ENCODE results near the gene LONP2. TPM values are rescaled to one million over a fixed set of nuclear protein-coding genes. Genes with fewer than 3 reads are reported as not detected.

Gene LONP2
- total RNA-seq, 2 donors from 2014 or later: 55.1 to 67.0 TPM

GRCh38 chr16:48378836-48379235 lies 134.7 kb downstream of the LONP2 start:
- DNase-seq (ENCODE audit: low spot score) (no peak), ATAC-seq (ENCODE audit: insufficient number of reproducible peaks, low FRiP score, low read depth) (no peak)
- Histone ChIP-seq H3K4me1 (ENCODE audit: control insufficient read depth in 1 of 2, low read depth in 2 of 2) (peaks cover 53 to 85% of the 10 kb centered on the region in 2 donors), H3K4me3 (no peak overlapping the region), H3K9me3 (no peaks in the 10 kb centered on the region), H3K27ac (no peak overlapping the region), H3K27me3 (replicated peaks; ENCODE audit: insufficient read depth) (no peaks in the 10 kb centered on the region), H3K36me3 (no peaks in the 10 kb centered on the region)
- TF ChIP-seq CTCF (IDR thresholded peaks at IDR 0.05): no peak

GRCh38 chr16:48381201-48381600 lies 137.1 kb downstream of the LONP2 start:
- Histone ChIP-seq H3K9me3 (no peaks in the 10 kb centered on the region), H3K4me1 (ENCODE audit: control insufficient read depth in 1 of 2, low read depth in 2 of 2) (peaks cover 37 to 67% of the 10 kb centered on the region in 2 donors), H3K27ac (no peak overlapping the region), H3K4me3 (no peak overlapping the region), H3K36me3 (no peaks in the 10 kb centered on the region), H3K27me3 (replicated peaks; ENCODE audit: insufficient read depth) (no peaks in the 10 kb centered on the region)
- DNase-seq (ENCODE audit: low spot score): no peak
- ATAC-seq (ENCODE audit: insufficient number of reproducible peaks, low FRiP score, low read depth): no peak
- no peak for TF ChIP-seq CTCF (IDR thresholded peaks at IDR 0.05)

- DNase-seq (ENCODE audit: low spot score): no peak
- Histone ChIP-seq H3K4me3 (no peak overlapping the region), H3K27me3 (replicated peaks; ENCODE audit: insufficient read depth) (no peaks in the 10 kb centered on the region), H3K4me1 (ENCODE audit: control insufficient read depth in 1 of 2, low read depth in 2 of 2) (peaks cover 34 to 70% of the 10 kb centered on the region in 2 donors), H3K27ac (no peak overlapping the region), H3K9me3 (no peaks in the 10 kb centered on the region), H3K36me3 (no peaks in the 10 kb centered on the region)
- no peak for TF ChIP-seq CTCF (IDR thresholded peaks at IDR 0.05)
- no peak for ATAC-seq (ENCODE audit: insufficient number of reproducible peaks, low FRiP score, low read depth)
Measured at GRCh38 chr16:48382131-48382530, 138.0 kb downstream of the LONP2 start.

GRCh38 chr16:48383009-48383876 lies 139.1 kb downstream of the LONP2 start:
- H3K27me3 ChIP-seq (replicated peaks; ENCODE audit: insufficient read depth): no peaks in the 10 kb centered on the region
- no peak for TF ChIP-seq CTCF (IDR thresholded peaks at IDR 0.05)
- peak overlapping the region; percentile 85 for H3K4me3 ChIP-seq
- H3K27ac ChIP-seq: peak overlapping the region in 1 of 2 donors; percentile 86
- H3K4me1 ChIP-seq (ENCODE audit: control insufficient read depth in 1 of 2, low read depth in 2 of 2): peaks cover 30 to 66% of the 10 kb centered on the region in 2 donors
- ATAC-seq (ENCODE audit: insufficient number of reproducible peaks, low FRiP score, low read depth): no peak
- H3K36me3 ChIP-seq: no peaks in the 10 kb centered on the region
- no peaks in the 10 kb centered on the region for H3K9me3 ChIP-seq
- no peak for DNase-seq (ENCODE audit: low spot score)

GRCh38 chr16:48383877-48384519 lies 139.9 kb downstream of the LONP2 start:
- peak overlapping the region; percentile 85 for H3K4me3 ChIP-seq
- H3K27ac ChIP-seq: peak overlapping the region; percentile 85 to 86
- ATAC-seq (ENCODE audit: insufficient number of reproducible peaks, low FRiP score, low read depth) (no peak), DNase-seq (ENCODE audit: low spot score) (no peak)
- no peaks in the 10 kb centered on the region for H3K27me3 ChIP-seq (replicated peaks; ENCODE audit: insufficient read depth)
- TF ChIP-seq CTCF (IDR thresholded peaks at IDR 0.05): no peak
- H3K4me1 ChIP-seq (ENCODE audit: control insufficient read depth in 1 of 2, low read depth in 2 of 2): peaks cover 23 to 59% of the 10 kb centered on the region in 2 donors
- no peaks in the 10 kb centered on the region for H3K36me3 ChIP-seq
- no peaks in the 10 kb centered on the region for H3K9me3 ChIP-seq

All from thoracic aorta (tissue), 2 donors.